GM12878 (cell line): ENCODE measurements around the gene CARD9. TPM values are rescaled to one million over a fixed set of nuclear protein-coding genes. Genes with fewer than 3 reads are reported as not detected.
A peak's percentile ranks its signal among the peaks of the same experiment; 100 is the strongest.

Source experiments
- ATAC-seq: fragments of 200-7000 bp; cut with Tn5 transposase; 3 replicates; pipeline ENCODE4 v1.9.1; 2020; ENCODE audit warnings: mild to moderate bottlenecking, moderate library complexity
- BruUV-seq: library from RNA; stranded (reverse); fragments of 400-500 nt; replicated peaks from 2 replicates; lab custom pipeline; 2021; lab: Mats Ljungman, UMichigan
- CTCF ChIA-PET: fragments of 300-600 bp; sonication (Branson Sonifier 250); formaldehyde crosslinking; extraction: SDS; loops from one replicate; lab custom pipeline; 2021; ENCODE audit warnings: inconsistent platforms; lab: Yijun Ruan, JAX
- POLR2A ChIA-PET: fragments of 350-600 bp; formaldehyde crosslinking; extraction: SDS; loops from one replicate; lab custom pipeline; 2021; ENCODE audit warnings: inconsistent platforms; lab: Charles Lee
- RAD21 ChIA-PET: fragments of 300-600 bp; sonication (Branson Sonifier 250); formaldehyde crosslinking; loops from one replicate; lab custom pipeline; 2023; ENCODE audit warnings: antibody characterized with exemption; ENCODE audit not compliant: unreplicated experiment; lab: Charles Lee
- SMC1A ChIA-PET: fragments of 300-600 bp; sonication (Branson Sonifier 250); formaldehyde crosslinking; loops from one replicate; lab custom pipeline; 2023; ENCODE audit not compliant: unreplicated experiment, uncharacterized antibody; lab: Charles Lee
- DNase-seq: peaks from one replicate; pipeline ENCODE4 v3.0.0-alpha.2; 2011; ENCODE audit warnings: low read depth, low spot score
- FAIRE-seq: peaks from 3 replicates; lab custom pipeline; 2011; peaks lifted over from hg19 to GRCh38; lab: Jason Lieb, UNC
- H2AFZ ChIP-seq: 2 replicates; pipeline ENCODE4 v1.6.0; 2011; ENCODE audit warnings: low read depth, low read length, control low read depth; ENCODE audit not compliant: control insufficient read depth
- H3K27ac ChIP-seq: 2 replicates; pipeline ENCODE4 v1.5.1; 2011; ENCODE audit warnings: control low read depth; ENCODE audit not compliant: control insufficient read depth, insufficient read depth
- H3K27me3 ChIP-seq, 2 experiments: replicated peaks in 1 of 2; 2 replicates each; pipeline versions ENCODE4 v1.6.0 to v1.6.1; 2011; ENCODE audit warnings: low read length in 1 of 2; ENCODE audit not compliant: control insufficient read depth in 2 of 2, insufficient read depth in 2 of 2
- H3K36me3 ChIP-seq, 2 experiments: 2 replicates each; pipeline ENCODE4 v1.5.1; 2011; ENCODE audit warnings: low read length in 1 of 2; ENCODE audit not compliant: control insufficient read depth in 2 of 2, insufficient read depth in 2 of 2
- H3K4me1 ChIP-seq: 2 replicates; pipeline ENCODE4 v1.6.1; 2011; ENCODE audit warnings: mild to moderate bottlenecking, low read length, moderate library complexity, mixed read lengths; ENCODE audit not compliant: control insufficient read depth, insufficient read depth
- H3K4me2 ChIP-seq: 2 replicates; pipeline ENCODE4 v1.6.0; 2011; ENCODE audit warnings: control low read depth; ENCODE audit not compliant: control insufficient read depth, insufficient read depth
- H3K4me3 ChIP-seq: fragments of 200-600 bp; sonication (generic); 2 replicates; pipeline ENCODE4 v1.5.1; 2016
- H3K79me2 ChIP-seq: 2 replicates; pipeline ENCODE4 v1.6.0; 2011; ENCODE audit warnings: low read length; ENCODE audit not compliant: control insufficient read depth, insufficient read depth
- H3K9ac ChIP-seq: 2 replicates; pipeline ENCODE4 v1.8.0; 2011; ENCODE audit warnings: low read length, control low read depth, mixed read lengths; ENCODE audit not compliant: control insufficient read depth, insufficient read depth
- H3K9me3 ChIP-seq: replicated peaks from 3 replicates; pipeline ENCODE4 v1.5.1; 2011; ENCODE audit warnings: mild to moderate bottlenecking, low read length; ENCODE audit not compliant: control insufficient read depth, insufficient read depth
- H4K20me1 ChIP-seq: 2 replicates; pipeline ENCODE4 v1.6.0; 2011; ENCODE audit not compliant: control insufficient read depth, insufficient read depth
- BHLHE40 ChIP-seq, 2 experiments: fragments of 450-650 bp in 1 of 2; IDR thresholded peaks; 2 replicates each; pipeline ENCODE4 v1.6.1; 2011 to 2017; ENCODE audit warnings: low read depth in 2 of 2, borderline replicate concordance in 1 of 2, improper control_type of control experiment in 1 of 2, low read length in 1 of 2, mild to moderate bottlenecking in 1 of 2
- PAX5 ChIP-seq: IDR thresholded peaks from 2 replicates; pipeline ENCODE4 v1.6.1; 2011; ENCODE audit warnings: low read depth, low read length, borderline replicate concordance
- POLR2A ChIP-seq: IDR thresholded peaks from 2 replicates; pipeline ENCODE4 v1.6.1; 2011; ENCODE audit warnings: low read depth, mild to moderate bottlenecking, low read length
- WRNIP1 ChIP-seq: IDR thresholded peaks from 2 replicates; pipeline ENCODE4 v1.6.1; 2011; ENCODE audit warnings: low read depth, low read length, improper control_type of control experiment, borderline replicate concordance
- WGBS: methylation state at CpG from one replicate; pipeline ENCODE4 v1.1.6; 2016; ENCODE audit warnings: low lambda C conversion rate; ENCODE audit not compliant: insufficient replicate concordance, insufficient coverage; ENCODE audit errors: missing lambda C conversion rate; 5-methylcytosine and 5-hydroxymethylcytosine counted together
- in situ Hi-C: fragments of 300-500 bp; cut with MboI; formaldehyde crosslinking; loops from 9 replicates; pipeline ENCODE4 v1.14.3; 2018; ENCODE audit warnings: mixed read lengths
- intact Hi-C: fragments of 100-400 bp; cut with micrococcal nuclease; formaldehyde crosslinking; loops from one replicate; pipeline ENCODE4 v1.14.2; 2022; ENCODE audit not compliant: unreplicated experiment
- polyA plus RNA-seq, 11 experiments: library from polyadenylated mRNA; depleted of rRNA in 4 of 11; unstranded in 6 of 11; stranded (reverse) in 5 of 11; fragments of >200 nt; fragmentation: Nextera tagmentation in 4 of 11; fragmentation: Illumina TruSeq in 1 of 11; extraction: Ambion mirVana in 4 of 11; extraction: Trizol in 1 of 11; gene quantifications; 1 replicate in 1 of 11; 2 replicates in 10 of 11; pipeline versions ENCODE4 v1.2.1 to v1.2.3, GENCODE V29; 2011 to 2016; ENCODE audit warnings: inconsistent platforms in 2 of 11, missing spikeins in 2 of 11, low read depth in 1 of 11
- total RNA-seq, 4 experiments: library from RNA; depleted of rRNA in 3 of 4; stranded (reverse); fragments of >200 nt in 3 of 4; fragmentation: Illumina TruSeq in 1 of 4; extraction: Trizol in 1 of 4; gene quantifications; 2 replicates each; pipeline versions ENCODE4 v1.2.1 to v1.2.3, GENCODE V29; 2013 to 2021
- TF ChIP-seq, protein P1 (sequence below): fragments of 150-350 bp; IDR thresholded peaks from 2 replicates; pipeline ENCODE4 v1.6.1; 2014; ENCODE audit warnings: mild to moderate bottlenecking, low read depth, low read length

The CARD9 gene
- total and polyA plus RNA-seq, 10 of the 15 experiments (the other 5 are each of a cell fraction or from before 2014, with no cell fraction given): 0.11 to 4.9 (median 1.8) TPM; not detected in 1

DNA sequence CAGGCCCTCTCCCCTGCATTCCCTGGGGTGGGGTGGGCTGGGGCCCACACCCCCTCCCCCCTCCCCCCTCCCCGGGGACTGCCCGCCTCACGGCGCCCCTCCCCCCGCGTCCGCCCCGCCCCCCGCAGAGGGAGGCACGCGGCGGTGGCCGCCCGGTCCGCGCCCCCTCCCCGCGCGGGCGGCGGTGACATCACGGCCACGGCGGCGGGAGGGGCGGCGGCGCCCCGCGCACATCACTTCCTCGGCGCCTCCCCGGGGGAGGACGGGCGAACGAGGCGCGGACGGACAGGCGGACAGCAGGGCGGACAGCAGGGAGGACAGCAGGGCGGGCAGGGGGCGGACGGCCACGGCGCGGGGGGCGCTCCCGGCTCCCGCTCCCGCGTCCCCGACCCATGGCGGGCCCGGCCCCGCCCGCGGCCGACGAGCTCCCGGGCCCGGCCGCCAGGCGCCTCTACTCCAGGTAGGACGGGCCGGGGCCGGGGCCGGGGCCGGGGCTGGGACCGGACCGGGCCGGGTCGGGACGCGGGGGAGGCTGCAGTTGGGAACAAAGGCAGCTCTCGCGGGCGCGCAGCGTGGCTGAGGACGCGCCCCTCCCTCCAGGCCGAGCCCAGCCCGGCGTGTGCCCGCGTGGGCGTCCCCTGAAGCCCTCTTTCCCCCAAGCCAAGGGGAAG lies 46.0 kb downstream of the CARD9 start, which contains the start of gene GPSM1:
GPSM1 (plus strand) TSS at position 236 of the 671 bp plus-strand sequence; CDS start at position 393, 157 bp downstream.
- Histone ChIP-seq H3K27ac (no peak within 1 kb of the TSS), H4K20me1 (no peaks in the 10 kb centered on the region), H3K9ac (no peak within 1 kb of the TSS), H3K4me2 (no peak within 1 kb of the TSS), H3K9me3 (no peaks in the 10 kb centered on the region), H2AFZ (no peak within 1 kb of the TSS), H3K4me1 (no peaks in the 10 kb centered on the region), H3K79me2 (no peaks in the 10 kb centered on the region), H3K27me3 (peaks cover 8 to 9% of the 10 kb centered on the region in 2 experiments; a peak in 3 of 4 replicates), H3K36me3 (no peaks in the 10 kb centered on the region), H3K4me3 (no peak within 1 kb of the TSS)
- DNase-seq (no peak), FAIRE-seq (no peak), ATAC-seq (no peak)
- ChIA-PET SMC1A (no interaction called here), RAD21 (no interaction called here), POLR2A (no interaction called here), CTCF (no interaction called here)
- intact Hi-C loops (no loop called here), in situ Hi-C loops (no loop called here)
- no TSS peak for BruUV-seq
- no peak for TF ChIP-seq WRNIP1
- TF ChIP-seq BHLHE40 (IDR thresholded peaks at IDR 0.05; ENCODE audit: borderline replicate concordance in 1 of 2, low read depth in 2 of 2, low read length in 1 of 2): peak in 1 of 2 experiments; percentile 8; a peak in 1 of 4 replicates
- 0% methylated on average over 4 of the region's 88 CpGs for WGBS

DNA sequence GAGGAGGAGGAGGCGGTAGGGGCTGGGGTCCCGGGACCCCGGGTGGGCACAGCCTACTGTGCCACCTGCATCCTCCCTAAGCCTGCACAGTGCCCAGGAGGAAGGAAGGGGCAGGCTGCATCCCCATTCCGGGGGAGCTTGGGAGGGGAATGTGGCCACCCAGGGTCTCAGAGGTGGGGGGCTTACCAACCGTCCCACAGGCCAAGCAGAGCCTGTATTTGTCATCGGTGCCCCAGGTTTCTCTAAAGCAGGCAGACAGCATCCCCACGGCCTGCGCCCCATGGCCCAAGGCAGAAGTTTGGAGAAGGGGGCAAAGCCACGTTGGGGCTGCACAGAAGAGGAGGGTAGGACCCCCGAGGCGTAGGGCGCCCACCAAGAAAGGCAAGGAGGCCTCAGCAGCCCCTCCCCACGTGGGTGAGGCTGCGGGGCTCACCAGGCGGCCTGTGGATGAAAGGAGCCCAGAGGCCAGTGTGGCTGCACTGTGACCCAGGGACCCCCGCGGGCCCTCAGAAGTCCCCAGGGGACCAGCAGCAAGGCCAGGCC lies 46.6 kb downstream of the CARD9 start:
- in situ Hi-C loops (no loop called here), intact Hi-C loops (no loop called here)
- POLR2A ChIA-PET: no interaction called here
- Histone ChIP-seq H3K4me2 (no peak overlapping the region), H3K9ac (no peak overlapping the region), H2AFZ (no peak overlapping the region), H3K36me3 (no peaks in the 10 kb centered on the region), H3K4me1 (no peaks in the 10 kb centered on the region), H3K27ac (no peak overlapping the region), H3K9me3 (no peaks in the 10 kb centered on the region), H3K79me2 (no peaks in the 10 kb centered on the region), H4K20me1 (no peaks in the 10 kb centered on the region), H3K27me3 (peaks cover 8 to 9% of the 10 kb centered on the region in 2 experiments; a peak in 3 of 4 replicates), H3K4me3 (no peak overlapping the region)
- RAD21 ChIA-PET: no interaction called here
- TF ChIP-seq POLR2A: no peak
- no peak for TF ChIP-seq PAX5
- TF ChIP-seq, protein P1, sequence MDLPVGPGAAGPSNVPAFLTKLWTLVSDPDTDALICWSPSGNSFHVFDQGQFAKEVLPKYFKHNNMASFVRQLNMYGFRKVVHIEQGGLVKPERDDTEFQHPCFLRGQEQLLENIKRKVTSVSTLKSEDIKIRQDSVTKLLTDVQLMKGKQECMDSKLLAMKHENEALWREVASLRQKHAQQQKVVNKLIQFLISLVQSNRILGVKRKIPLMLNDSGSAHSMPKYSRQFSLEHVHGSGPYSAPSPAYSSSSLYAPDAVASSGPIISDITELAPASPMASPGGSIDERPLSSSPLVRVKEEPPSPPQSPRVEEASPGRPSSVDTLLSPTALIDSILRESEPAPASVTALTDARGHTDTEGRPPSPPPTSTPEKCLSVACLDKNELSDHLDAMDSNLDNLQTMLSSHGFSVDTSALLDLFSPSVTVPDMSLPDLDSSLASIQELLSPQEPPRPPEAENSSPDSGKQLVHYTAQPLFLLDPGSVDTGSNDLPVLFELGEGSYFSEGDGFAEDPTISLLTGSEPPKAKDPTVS: no peak
- ATAC-seq (no peak), DNase-seq (no peak), FAIRE-seq (no peak)
- WGBS: 19% methylated on average over 15 of the region's 17 CpGs
- BruUV-seq: no TSS peak
- SMC1A ChIA-PET: no interaction called here
- CTCF ChIA-PET: no interaction called here
